GM23338 (cell line): Measurements from ENCODE around the gene NCBP3. TPM values are rescaled to one million over a fixed set of nuclear protein-coding genes. Genes with fewer than 3 reads are reported as not detected.
"Not testable (repeated sequence)": the region's sequence is repeated elsewhere in the genome, so short reads cannot be mapped to it uniquely, and the experiment has no call there.

Experiments
- ATAC-seq: fragments of 200-7000 bp; cut with Tn5 transposase; 3 replicates; pipeline ENCODE4 v1.9.1; 2020
- DNase-seq: peaks from one replicate; pipeline ENCODE4 v3.0.0-alpha.2; 2015; ENCODE audit warnings: low spot score
- H2AFZ ChIP-seq: fragments of 200-600 bp; sonication (generic); 2 replicates; pipeline ENCODE4 v1.8.0; 2016; ENCODE audit warnings: antibody characterized with exemption, mild to moderate bottlenecking, moderate library complexity
- H3F3A ChIP-seq: fragments of 200-600 bp; sonication (generic); replicated peaks from 2 replicates; pipeline ENCODE4 v1.8.0; 2017; ENCODE audit warnings: antibody characterized with exemption, mixed run types, low read depth
- H3K27ac ChIP-seq: fragments of 200-600 bp; sonication (generic); 2 replicates; pipeline ENCODE4 v1.6.1; 2016; ENCODE audit warnings: low read depth
- H3K27me3 ChIP-seq: fragments of 200-600 bp; sonication (generic); 2 replicates; pipeline ENCODE4 v1.8.0; 2016; ENCODE audit warnings: mild to moderate bottlenecking, mixed run types, moderate library complexity; ENCODE audit not compliant: insufficient read depth
- H3K36me3 ChIP-seq: fragments of 200-600 bp; sonication (generic); 2 replicates; pipeline ENCODE4 v1.8.0; 2016; ENCODE audit warnings: mild to moderate bottlenecking; ENCODE audit not compliant: insufficient read depth
- H3K4me1 ChIP-seq: fragments of 200-600 bp; sonication (generic); 2 replicates; pipeline ENCODE4 v1.8.0; 2016; ENCODE audit warnings: mild to moderate bottlenecking, moderate library complexity; ENCODE audit not compliant: insufficient read depth
- H3K4me2 ChIP-seq: fragments of 200-600 bp; sonication (generic); 2 replicates; pipeline ENCODE4 v1.7.1; 2017; ENCODE audit warnings: mixed run types
- H3K4me3 ChIP-seq: fragments of 200-600 bp; sonication (generic); 2 replicates; pipeline ENCODE4 v1.6.1; 2016; ENCODE audit warnings: mixed run types
- H3K79me2 ChIP-seq: fragments of 200-600 bp; sonication (generic); replicated peaks from 2 replicates; pipeline ENCODE4 v1.8.0; 2017; ENCODE audit warnings: mild to moderate bottlenecking; ENCODE audit not compliant: insufficient read depth
- H3K9me2 ChIP-seq: fragments of 200-600 bp; sonication (generic); 2 replicates; pipeline ENCODE4 v1.8.0; 2017; ENCODE audit not compliant: insufficient read depth
- H4K20me1 ChIP-seq: fragments of 200-600 bp; sonication (generic); replicated peaks from 2 replicates; pipeline ENCODE4 v1.8.0; 2017; ENCODE audit warnings: mild to moderate bottlenecking; ENCODE audit not compliant: insufficient read depth
- H3K27ac Mint-ChIP-seq: 2 replicates; pipeline ENCODE4 v1.8.0; 2020; ENCODE audit warnings: inconsistent platforms, mild to moderate bottlenecking, moderate library complexity, mixed read lengths
- H3K27me3 Mint-ChIP-seq: 3 replicates; pipeline ENCODE4 v1.8.0; 2022; ENCODE audit warnings: low read depth, mild to moderate bottlenecking, moderate library complexity, mixed read lengths, inconsistent platforms; ENCODE audit not compliant: insufficient read depth, poor library complexity
- H3K36me3 Mint-ChIP-seq: 3 replicates; pipeline ENCODE4 v1.8.0; 2021; ENCODE audit warnings: low read depth, mild to moderate bottlenecking, inconsistent platforms, moderate library complexity, mixed read lengths
- H3K4me1 Mint-ChIP-seq: 3 replicates; pipeline ENCODE4 v1.8.0; 2020; ENCODE audit warnings: mild to moderate bottlenecking, inconsistent platforms, mixed read lengths
- H3K4me3 Mint-ChIP-seq: 3 replicates; pipeline ENCODE4 v1.8.0; 2021; ENCODE audit warnings: moderate library complexity, mild to moderate bottlenecking, inconsistent platforms, mixed read lengths
- H3K9me3 Mint-ChIP-seq: 3 replicates; pipeline ENCODE4 v1.8.0; 2020; ENCODE audit warnings: moderate library complexity, mild to moderate bottlenecking, inconsistent platforms, mixed read lengths
- CTCF ChIP-seq, 2 experiments: fragments of 200-600 bp in 1 of 2; sonication (generic) in 1 of 2; conservative IDR thresholded peaks; 2 replicates each; pipeline versions ENCODE4 v1.5.1 to v1.6.1; 2016 to 2017; ENCODE audit warnings: antibody characterized with exemption in 2 of 2, low read depth in 2 of 2, mild to moderate bottlenecking in 2 of 2, moderate library complexity in 1 of 2
- JUNB ChIP-seq: IDR thresholded peaks from one replicate; pipeline ENCODE4 v1.6.1; 2016; ENCODE audit warnings: antibody characterized with exemption; ENCODE audit not compliant: unreplicated experiment
- NANOG ChIP-seq: IDR thresholded peaks from 2 replicates; pipeline ENCODE4 v1.6.1; 2016; ENCODE audit warnings: antibody characterized with exemption, borderline replicate concordance
- POLR2AphosphoS5 ChIP-seq: IDR thresholded peaks from 2 replicates; pipeline ENCODE4 v1.6.1; 2016; ENCODE audit warnings: antibody characterized with exemption, low read depth
- REST ChIP-seq: IDR thresholded peaks from one replicate; pipeline ENCODE4 v1.6.1; 2018; ENCODE audit warnings: antibody characterized with exemption; ENCODE audit not compliant: unreplicated experiment
- STAT1 ChIP-seq: IDR thresholded peaks from one replicate; pipeline ENCODE4 v1.6.1; 2016; ENCODE audit warnings: antibody characterized with exemption; ENCODE audit not compliant: unreplicated experiment
- ZNF114 ChIP-seq: fragments of 250-450 bp; sonication (Bioruptor Pico); IDR thresholded peaks from 2 replicates; pipeline ENCODE4 v1.5.0; 2020; ENCODE audit warnings: mild to moderate bottlenecking, moderate library complexity
- ZNF331 ChIP-seq: fragments of 250-450 bp; sonication (Bioruptor Pico); IDR thresholded peaks from 2 replicates; pipeline ENCODE4 v1.5.0; 2020; ENCODE audit warnings: low read depth, mild to moderate bottlenecking, moderate library complexity
- polyA plus RNA-seq: library from polyadenylated mRNA; unstranded; fragments of >200 nt; fragmentation: Nextera tagmentation; extraction: Ambion mirVana; gene quantifications from 2 replicates; pipeline ENCODE4 v1.2.1, GENCODE V29; 2016
- total RNA-seq: library from RNA; depleted of rRNA; stranded (reverse); fragments of >200 nt; shearing (Covaris generic); gene quantifications from 2 replicates; pipeline ENCODE4 v1.2.3, GENCODE V29; 2014

Gene NCBP3
- total and polyA plus RNA-seq, 2 experiments from 2014 or later, result 35.5 to 42.8 TPM

GRCh38 chr17:3844556-3844955 lies 1.5 kb downstream of the NCBP3 start:
- H3K9me2 ChIP-seq, H2AFZ ChIP-seq, H3K27ac ChIP-seq, DNase-seq, H3K27ac Mint-ChIP-seq, H3K9me3 Mint-ChIP-seq, H3K27me3 ChIP-seq, ATAC-seq, H3F3A ChIP-seq: not testable (repeated sequence)
- Mint-ChIP-seq H3K36me3 (peaks cover 51% of the 10 kb centered on the region), H3K4me3 (peak overlapping the region; percentile 95), H3K4me1 (peaks cover 19% of the 10 kb centered on the region), H3K27me3 (peaks cover 12% of the 10 kb centered on the region)
- Histone ChIP-seq H3K4me1 (peaks cover 11% of the 10 kb centered on the region), H3K4me2 (peak overlapping the region; percentile 89), H3K79me2 (peaks cover 59% of the 10 kb centered on the region), H4K20me1 (peaks cover 42% of the 10 kb centered on the region), H3K4me3 (peak overlapping the region; percentile 82), H3K36me3 (peaks cover 27% of the 10 kb centered on the region)

GRCh38 chr17:3843935-3844516 lies 2.0 kb downstream of the NCBP3 start:
- Histone ChIP-seq H3K27ac (no peak overlapping the region), H3K4me1 (peaks cover 11% of the 10 kb centered on the region), H3K9me2 (no peaks in the 10 kb centered on the region), H3K4me3 (no peak overlapping the region), H3K4me2 (no peak overlapping the region), H3K27me3 (no peaks in the 10 kb centered on the region), H2AFZ (no peak overlapping the region), H3K36me3 (peaks cover 31% of the 10 kb centered on the region), H4K20me1 (peaks cover 45% of the 10 kb centered on the region), H3F3A (peaks cover 8% of the 10 kb centered on the region; the same call in 1 of the 2 replicates), H3K79me2 (peaks cover 64% of the 10 kb centered on the region)
- peaks cover 19% of the 10 kb centered on the region for H3K4me1 Mint-ChIP-seq
- peaks cover 10% of the 10 kb centered on the region for H3K27me3 Mint-ChIP-seq
- no peak for TF ChIP-seq REST
- TF ChIP-seq POLR2AphosphoS5, result no peak
- no peak for TF ChIP-seq ZNF114 (CRISPR knock-in tag)
- no peak for TF ChIP-seq NANOG
- TF ChIP-seq ZNF331 (CRISPR knock-in tag), result no peak
- TF ChIP-seq STAT1, result no peak
- TF ChIP-seq JUNB, result no peak
- TF ChIP-seq CTCF (conservative IDR thresholded peaks at IDR 0.05; ENCODE audit: low read depth in 2 of 2), result peak; percentile 78 to 85
- H3K36me3 Mint-ChIP-seq, result peaks cover 57% of the 10 kb centered on the region
- H3K27ac Mint-ChIP-seq, result no peak overlapping the region
- DNase-seq (peak; percentile 81), ATAC-seq (peak; percentile 31)
- H3K4me3 Mint-ChIP-seq, result peak overlapping the region; percentile 95
- no peaks in the 10 kb centered on the region for H3K9me3 Mint-ChIP-seq
